Measurements from ENCODE around the gene DNAH2. TPM values are rescaled to one million over a fixed set of nuclear protein-coding genes. Genes with fewer than 3 reads are reported as not detected.

DNAH2 gene
- total and polyA plus RNA-seq, 2 of the 13 experiments (the other 11 are each of a cell fraction or from before 2014, with no cell fraction given): not detected

GRCh38 chr17:7687908-7688807 is 29.4 kb upstream of the DNAH2 start, which contains the start of gene WRAP53 (continued):
- TF ChIP-seq ZNF782 (CRISPR knock-in tag; IDR thresholded peaks at IDR 0.05; ENCODE audit: borderline replicate concordance): no peak
- TF ChIP-seq ZNF839 (CRISPR knock-in tag; IDR thresholded peaks at IDR 0.05; ENCODE audit: borderline replicate concordance): no peak
- TF ChIP-seq ZNF34 (CRISPR knock-in tag; IDR thresholded peaks at IDR 0.05; ENCODE audit: borderline replicate concordance): no peak
- TF ChIP-seq TRIM24 (CRISPR knock-in tag; IDR thresholded peaks at IDR 0.05): no peak
- TF ChIP-seq PAXIP1 (CRISPR knock-in tag; conservative IDR thresholded peaks at IDR 0.05): no peak
- TF ChIP-seq ZBTB26 (CRISPR knock-in tag; IDR thresholded peaks at IDR 0.05; ENCODE audit: borderline replicate concordance): no peak
- TF ChIP-seq KLF16 (CRISPR knock-in tag; IDR thresholded peaks at IDR 0.05): peak in 1 of 2 experiments; percentile 58; a peak in 1 of 4 replicates
- TF ChIP-seq HDAC6 (IDR thresholded peaks at IDR 0.05; ENCODE audit: low read depth, low read length): no peak
- TF ChIP-seq FOXK1 (CRISPR knock-in tag; IDR thresholded peaks at IDR 0.05; ENCODE audit: borderline replicate concordance, low read depth): peak; percentile 61; the same call in 1 of the 2 replicates
- peak; percentile 29; the same call in 1 of the 2 replicates for TF ChIP-seq SOX5 (CRISPR knock-in tag; IDR thresholded peaks at IDR 0.05; ENCODE audit: borderline replicate concordance)
- no peak for TF ChIP-seq ZNF512 (CRISPR knock-in tag; IDR thresholded peaks at IDR 0.05)
- TF ChIP-seq SKI (IDR thresholded peaks at IDR 0.05; ENCODE audit: partially characterized antibody): no peak
- TF ChIP-seq KAT8 (CRISPR knock-in tag; IDR thresholded peaks at IDR 0.05): peak; percentile 83
- TF ChIP-seq MAFK (conservative IDR thresholded peaks at IDR 0.05 in 1 of 2, IDR thresholded peaks at IDR 0.05 in 1 of 2; ENCODE audit: low read length in 2 of 2): no peak
- no peak for TF ChIP-seq TEAD2 (CRISPR knock-in tag; IDR thresholded peaks at IDR 0.05)
- peak; percentile 62 for TF ChIP-seq ATF1 (CRISPR knock-in tag; IDR thresholded peaks at IDR 0.05)
- TF ChIP-seq RNF219 (CRISPR knock-in tag; IDR thresholded peaks at IDR 0.05): 0 out of 2 replicates have a peak, but pooled peaks have one; percentile 28
- TF ChIP-seq ZNF205 (CRISPR knock-in tag; IDR thresholded peaks at IDR 0.05): 0 out of 2 replicates have a peak, but pooled peaks have one; percentile 52
